Mucosa of descending colon (tissue), 3 donors: Measurements from ENCODE around the gene UTS2R. TPM values are rescaled to one million over a fixed set of nuclear protein-coding genes. Genes with fewer than 3 reads are reported as not detected.
A peak's percentile ranks its signal among the peaks of the same experiment; 100 is the strongest.

Source experiments
- ATAC-seq: fragments of 200-7000 bp; cut with Tn5 transposase; one replicate; pipeline ENCODE4 v1.9.1; 2020; ENCODE audit warnings: mild to moderate bottlenecking, moderate library complexity
- DNase-seq, 3 donors: peaks; one replicate each; pipeline ENCODE4 v3.0.0-alpha.2; 2020
- H3K36me3 ChIP-seq: fragments of 200-600 bp; one replicate; pipeline ENCODE4 v1.8.0; 2021; ENCODE audit warnings: low read depth, mild to moderate bottlenecking
- H3K4me1 ChIP-seq: fragments of 200-600 bp; one replicate; pipeline ENCODE4 v1.8.0; 2021; ENCODE audit warnings: low read depth, mild to moderate bottlenecking
- H3K4me3 ChIP-seq: fragments of 200-600 bp; one replicate; pipeline ENCODE4 v1.8.0; 2021; ENCODE audit warnings: mild to moderate bottlenecking
- H3K9me3 ChIP-seq: fragments of 200-600 bp; one replicate; pipeline ENCODE4 v1.8.0; 2021; ENCODE audit warnings: mild to moderate bottlenecking
- CTCF ChIP-seq: fragments of 200-600 bp; IDR thresholded peaks from one replicate; pipeline ENCODE4 v1.8.0; 2022; ENCODE audit warnings: antibody characterized with exemption, mild to moderate bottlenecking
- intact Hi-C, 2 donors: fragments of 100-400 bp; cut with DNase I in 1 of 2; cut with micrococcal nuclease in 1 of 2; formaldehyde crosslinking; loops; one replicate each; pipeline versions ENCODE4 v1.11.0 to v1.11.1; 2022; cut with DNase I, micrococcal nuclease
- total RNA-seq, 3 donors: library from RNA; stranded (reverse); fragmentation: NEBNext Ultra II Directional in 2 of 3; extraction: Animal tissue kit (Norgen Biotek cat#: 25700) in 2 of 3; gene quantifications; one replicate each; pipeline versions ENCODE4 v1.2.1 to v1.2.4, GENCODE V29; 2021 to 2023
- donor health status: DM: no; HTN: no; CAD: no; lungs with moderate emphysema.
- donor health status: DM: no; HTN: no; CAD: no.
- donor health status: DM: no; HTN: yes; CAD: no.

Gene UTS2R
- total RNA-seq, 3 donors from 2014 or later: not detected

DNA sequence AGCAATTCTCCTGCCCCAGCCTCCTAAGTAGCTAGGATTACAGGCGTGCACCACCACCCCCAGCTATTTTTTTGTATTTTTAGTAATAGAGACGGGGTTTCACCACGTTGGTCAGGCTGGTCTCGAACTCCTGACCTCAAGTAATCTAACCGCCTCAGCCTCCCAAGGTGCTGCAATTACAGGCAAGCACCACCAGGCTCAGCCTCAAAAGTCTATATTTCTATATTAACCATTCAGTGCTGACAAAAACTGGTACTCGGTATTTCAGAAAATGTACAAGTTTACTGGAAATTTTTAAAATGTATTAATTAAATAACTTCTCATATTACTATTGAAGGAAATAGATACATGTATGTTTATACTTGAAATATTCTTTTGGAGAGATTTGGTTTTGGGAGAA is 45.2 kb downstream of the UTS2R start:
- no peaks in the 10 kb centered on the region for H3K9me3 ChIP-seq
- H3K36me3 ChIP-seq: no peaks in the 10 kb centered on the region
- H3K4me1 ChIP-seq: peaks cover 18% of the 10 kb centered on the region
- H3K4me3 ChIP-seq: no peak overlapping the region
- intact Hi-C loops: loop anchor here in 1 of 2 donors (10.0 kb wide), 1 partner anchor 62 kb away; the partner anchor contains the start of gene TEX19
- DNase-seq: no peak
- no peak for TF ChIP-seq CTCF
- no peak for ATAC-seq

DNA sequence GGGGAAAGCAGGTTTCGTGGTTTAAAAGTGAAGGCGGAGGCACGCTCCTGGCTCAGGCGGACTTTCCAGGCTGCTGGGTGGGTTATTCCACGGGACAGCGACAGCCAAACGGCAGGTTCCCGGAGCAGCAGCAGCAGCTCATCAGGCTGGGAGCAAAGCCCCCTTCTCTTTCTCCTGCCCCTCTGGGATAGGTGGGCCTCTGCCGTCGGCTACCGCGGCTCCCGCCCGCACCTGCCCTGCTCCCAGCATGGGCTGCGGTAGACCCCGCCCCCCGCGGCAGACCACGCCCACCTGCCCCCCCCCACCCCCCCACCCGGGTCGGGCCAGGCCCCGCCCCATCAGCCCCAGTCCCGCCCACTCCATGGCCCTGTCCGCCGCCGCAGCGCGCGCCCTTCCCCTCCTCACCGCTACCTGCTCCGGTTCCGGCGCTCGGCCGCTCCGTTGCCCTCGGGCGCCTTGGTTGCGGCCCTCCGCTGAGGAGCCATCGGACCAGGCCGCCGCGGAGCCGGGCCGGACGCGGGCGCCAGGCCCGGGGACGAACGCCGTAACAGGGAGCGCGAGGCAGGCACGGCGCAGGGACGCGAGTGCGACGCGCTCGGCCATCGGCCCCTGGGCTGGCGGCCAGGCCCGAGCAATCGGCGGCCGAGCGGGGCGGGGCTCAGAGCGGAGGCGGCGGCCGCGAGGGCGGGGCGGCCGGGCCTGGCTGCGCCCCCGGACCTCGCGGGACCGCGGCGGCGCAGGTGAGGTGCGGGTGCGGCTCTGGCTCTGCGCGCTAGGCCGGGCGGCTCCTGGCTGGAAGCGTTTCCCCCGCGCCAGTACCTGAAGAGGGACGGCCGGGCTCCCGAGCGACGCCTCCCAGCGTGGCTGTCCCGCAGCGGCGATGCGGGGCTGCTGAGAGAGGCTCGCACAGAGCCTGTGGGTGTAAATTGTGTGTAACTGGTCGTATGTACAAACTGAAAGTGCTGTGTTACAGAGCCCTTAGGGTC is 46.7 kb downstream of the UTS2R start, which contains the start of the genes HEXD and OGFOD3:
HEXD (plus strand) TSS at position 347 of the 986 bp plus-strand sequence. CDS start 1,453 bp downstream, outside the sequence.
OGFOD3 (minus strand) TSS at position 586 of the 986 bp plus-strand sequence; CDS start at position 485, 101 bp downstream.
- DNase-seq (peak; percentile 88 to 93 (median 90)), ATAC-seq (peak; percentile 97)
- intact Hi-C loops: loop anchor here in 1 of 2 donors (10.0 kb wide), 1 partner anchor 63 kb away; the partner anchor contains the start of gene TEX19
- Histone ChIP-seq H3K36me3 (no peaks in the 10 kb centered on the region), H3K4me1 (peaks cover 18% of the 10 kb centered on the region), H3K4me3 (peak within 1 kb of the TSS; percentile 40), H3K9me3 (no peaks in the 10 kb centered on the region)
- TF ChIP-seq CTCF: no peak

- ATAC-seq (no peak), DNase-seq (no peak)
- intact Hi-C loops: loop anchor here in 1 of 2 donors (10.0 kb wide), 1 partner anchor 65 kb away; the partner anchor contains the start of gene TEX19
- Histone ChIP-seq H3K4me3 (no peak overlapping the region), H3K4me1 (peaks cover 18% of the 10 kb centered on the region), H3K36me3 (no peaks in the 10 kb centered on the region), H3K9me3 (no peaks in the 10 kb centered on the region)
- no peak for TF ChIP-seq CTCF
Observed at GRCh38 chr17:82419540-82419939, 48.0 kb downstream of the UTS2R start.

DNA sequence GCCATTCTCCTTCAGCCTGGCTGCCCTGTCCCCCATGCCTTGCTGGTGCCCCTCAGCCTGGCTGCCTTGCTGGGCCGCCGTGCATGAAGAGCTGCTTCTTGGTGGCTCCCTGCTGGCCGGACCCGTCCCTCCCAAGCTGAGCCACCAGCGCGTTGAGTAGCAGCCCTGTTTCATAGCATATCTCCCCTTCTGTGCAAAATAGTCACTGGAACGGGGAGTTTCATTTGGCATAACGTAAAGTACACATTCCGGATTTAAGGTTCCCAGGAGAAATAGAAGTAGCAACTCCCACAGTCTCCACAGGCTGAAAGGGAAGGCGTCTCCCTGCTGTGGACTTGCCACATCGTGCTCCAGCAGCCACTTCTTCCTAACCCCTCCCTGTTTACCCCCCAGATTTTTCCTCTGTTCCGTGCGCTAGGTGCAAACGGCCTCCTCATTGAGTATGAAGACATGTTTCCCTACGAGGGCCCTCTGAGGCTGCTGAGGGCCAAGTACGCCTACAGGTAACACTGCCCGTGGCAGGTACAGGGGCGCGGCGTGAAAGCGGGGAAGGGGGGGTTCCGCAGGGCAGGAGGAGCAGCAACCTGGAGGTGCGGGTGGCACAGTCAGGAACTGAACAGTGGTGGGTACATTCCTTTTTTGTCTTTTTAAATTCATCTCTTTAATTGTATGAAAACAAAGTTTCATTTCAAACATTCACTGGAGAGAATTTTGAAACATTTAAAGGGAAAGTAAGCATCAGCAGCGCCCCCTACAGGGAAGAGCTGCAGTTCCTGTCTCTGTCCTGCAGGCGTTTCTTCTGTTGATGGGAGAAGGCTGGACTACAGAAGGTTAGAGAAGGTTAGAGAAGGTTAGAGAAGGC is 52.7 kb downstream of the UTS2R start:
- ATAC-seq (peak; percentile 67), DNase-seq (peak in 2 of 3 donors; percentile 53 to 70)
- intact Hi-C loops: no loop called here
- H3K4me1 ChIP-seq: peaks cover 8% of the 10 kb centered on the region
- no peaks in the 10 kb centered on the region for H3K9me3 ChIP-seq
- H3K36me3 ChIP-seq: no peaks in the 10 kb centered on the region
- H3K4me3 ChIP-seq: no peak overlapping the region
- TF ChIP-seq CTCF: peak; percentile 31

- DNase-seq: no peak
- Histone ChIP-seq H3K36me3 (no peaks in the 10 kb centered on the region), H3K4me1 (peaks cover 2% of the 10 kb centered on the region), H3K9me3 (no peaks in the 10 kb centered on the region), H3K4me3 (no peak overlapping the region)
- ATAC-seq: no peak
- intact Hi-C loops: no loop called here
- no peak for TF ChIP-seq CTCF
Observed at GRCh38 chr17:82424863-82425159, 53.2 kb downstream of the UTS2R start.
